ENCODE results near the gene MCM5.

Gene MCM5

GRCh38 chr22:35375031-35375430, 24.9 kb upstream of the MCM5 start:
- DNase-seq, result no peak
- Histone ChIP-seq H3F3A (ENCODE audit: insufficient read depth, low read length) (peaks cover 18% of the 10 kb centered on the region), H3K9ac (ENCODE audit: low read length) (no peak overlapping the region), H4K20me1 (ENCODE audit: insufficient read depth, low read length) (no peaks in the 10 kb centered on the region), H3K36me3 (replicated peaks; ENCODE audit: insufficient read depth, low read length) (no peaks in the 10 kb centered on the region), H3K9me2 (replicated peaks; ENCODE audit: insufficient read depth, low read length) (no peaks in the 10 kb centered on the region), H3K27ac (ENCODE audit: low read length) (no peak overlapping the region), H3K9me3 (replicated peaks; ENCODE audit: insufficient read depth, low read length) (no peaks in the 10 kb centered on the region), H3K4me3 (ENCODE audit: low read length) (no peak overlapping the region), H3K27me3 (replicated peaks; ENCODE audit: insufficient read depth, low read length) (no peaks in the 10 kb centered on the region), H3K4me2 (ENCODE audit: low read depth, low read length) (no peak overlapping the region), H3K4me1 (ENCODE audit: low read length) (peaks cover 21% of the 10 kb centered on the region), H2AFZ (ENCODE audit: low read length) (no peak overlapping the region), H3K79me2 (ENCODE audit: low read length) (no peaks in the 10 kb centered on the region)
- TF ChIP-seq CTCF (IDR thresholded peaks at IDR 0.05; ENCODE audit: low read length) (no peak), EZH2 (optimal IDR thresholded peaks at IDR 0.05; ENCODE audit: low read depth, low read length) (no peak), EZH2phosphoT487 (IDR thresholded peaks at IDR 0.05; ENCODE audit: low read length) (no peak)

DNA sequence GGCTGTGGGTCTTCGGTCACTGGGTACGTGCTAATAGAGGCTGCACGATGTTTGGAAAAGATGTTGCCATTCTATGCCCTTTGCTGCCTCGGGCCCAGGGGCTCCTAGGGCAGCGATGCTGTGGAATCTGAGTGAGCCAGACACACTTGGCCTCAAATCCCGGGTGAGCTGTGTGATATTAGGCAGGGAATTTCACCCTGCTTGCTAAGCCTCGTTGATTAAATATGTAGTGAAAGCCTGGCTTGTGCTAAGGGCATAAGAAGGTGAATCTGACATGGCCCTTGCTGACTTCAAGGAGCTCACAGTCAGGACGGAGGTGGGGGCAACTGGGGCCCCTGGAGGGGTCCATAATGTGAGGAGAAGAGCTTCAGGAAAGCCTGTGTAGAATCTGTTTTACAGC, 24.4 kb upstream of the MCM5 start:
- Histone ChIP-seq H3F3A (ENCODE audit: insufficient read depth, low read length) (peaks cover 20% of the 10 kb centered on the region), H3K9me2 (replicated peaks; ENCODE audit: insufficient read depth, low read length) (no peaks in the 10 kb centered on the region), H3K4me1 (ENCODE audit: low read length) (peaks cover 24% of the 10 kb centered on the region), H3K79me2 (ENCODE audit: low read length) (no peaks in the 10 kb centered on the region), H4K20me1 (ENCODE audit: insufficient read depth, low read length) (no peaks in the 10 kb centered on the region), H3K4me3 (ENCODE audit: low read length) (no peak overlapping the region), H3K36me3 (replicated peaks; ENCODE audit: insufficient read depth, low read length) (no peaks in the 10 kb centered on the region), H3K27me3 (replicated peaks; ENCODE audit: insufficient read depth, low read length) (no peaks in the 10 kb centered on the region), H3K4me2 (ENCODE audit: low read depth, low read length) (no peak overlapping the region), H3K9ac (ENCODE audit: low read length) (no peak overlapping the region), H2AFZ (ENCODE audit: low read length) (no peak overlapping the region), H3K9me3 (replicated peaks; ENCODE audit: insufficient read depth, low read length) (no peaks in the 10 kb centered on the region), H3K27ac (ENCODE audit: low read length) (no peak overlapping the region)
- DNase-seq, result no peak
- TF ChIP-seq CTCF (IDR thresholded peaks at IDR 0.05; ENCODE audit: low read length) (no peak), EZH2 (optimal IDR thresholded peaks at IDR 0.05; ENCODE audit: low read depth, low read length) (no peak), EZH2phosphoT487 (IDR thresholded peaks at IDR 0.05; ENCODE audit: low read length) (no peak)

DNA sequence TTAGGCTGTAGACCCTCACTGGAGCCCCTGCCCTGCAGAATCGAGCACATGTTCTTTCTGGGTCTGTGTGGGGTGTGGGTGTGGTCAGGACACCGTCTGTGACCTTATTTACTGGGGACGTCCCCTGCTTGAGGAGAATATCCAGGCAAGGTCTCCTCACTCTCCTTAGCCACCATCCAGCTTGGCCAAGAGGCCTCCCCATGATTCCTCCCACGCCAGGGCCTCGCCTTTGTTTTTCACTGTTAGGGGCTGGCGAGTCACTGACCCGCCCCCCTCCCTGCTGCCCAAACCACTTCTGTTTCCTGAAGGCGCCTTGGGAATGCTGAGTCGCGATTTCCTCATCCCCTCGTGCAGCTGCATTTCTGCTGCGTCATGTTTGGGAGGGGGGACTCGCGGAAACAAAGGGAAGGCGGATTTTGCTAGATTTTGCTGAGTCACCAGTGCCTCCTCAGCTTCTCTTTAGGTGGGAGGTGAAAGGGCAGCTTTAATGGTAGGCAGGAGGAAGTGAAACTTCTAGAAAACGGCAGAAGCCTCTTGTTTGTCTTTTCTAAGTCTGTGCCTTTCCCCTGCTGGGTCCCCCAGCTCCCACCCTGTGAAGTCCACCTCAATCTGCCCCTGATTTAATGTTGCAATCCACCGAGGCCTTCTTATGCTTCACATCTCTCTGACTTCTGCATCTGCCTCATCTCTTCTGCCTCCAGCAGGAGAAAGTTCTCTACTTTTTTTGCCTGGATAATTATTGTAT, 23.0 kb upstream of the MCM5 start:
- Histone ChIP-seq H3K4me2 (ENCODE audit: low read depth, low read length) (peak overlapping the region; percentile 63), H3K27me3 (replicated peaks; ENCODE audit: insufficient read depth, low read length) (no peaks in the 10 kb centered on the region), H2AFZ (ENCODE audit: low read length) (peak overlapping the region; percentile 16), H3K9me3 (replicated peaks; ENCODE audit: insufficient read depth, low read length) (no peaks in the 10 kb centered on the region), H3K9me2 (replicated peaks; ENCODE audit: insufficient read depth, low read length) (no peaks in the 10 kb centered on the region), H3K4me1 (ENCODE audit: low read length) (peaks cover 26% of the 10 kb centered on the region), H3K36me3 (replicated peaks; ENCODE audit: insufficient read depth, low read length) (no peaks in the 10 kb centered on the region), H3K79me2 (ENCODE audit: low read length) (no peaks in the 10 kb centered on the region), H3K9ac (ENCODE audit: low read length) (peak overlapping the region; percentile 12; the same call in 1 of the 2 replicates), H4K20me1 (ENCODE audit: insufficient read depth, low read length) (no peaks in the 10 kb centered on the region), H3K4me3 (ENCODE audit: low read length) (peak overlapping the region; percentile 11; the same call in 1 of the 2 replicates), H3K27ac (ENCODE audit: low read length) (peak overlapping the region; percentile 38; the same call in 1 of the 2 replicates), H3F3A (ENCODE audit: insufficient read depth, low read length) (peaks cover 26% of the 10 kb centered on the region)
- TF ChIP-seq CTCF (IDR thresholded peaks at IDR 0.05; ENCODE audit: low read length) (no peak), EZH2phosphoT487 (IDR thresholded peaks at IDR 0.05; ENCODE audit: low read length) (no peak), EZH2 (optimal IDR thresholded peaks at IDR 0.05; ENCODE audit: low read depth, low read length) (no peak)
- peak; percentile 96 for DNase-seq
